GM21737 (cell line): Measurements from ENCODE around the gene MT3.
"Not testable (repeated sequence)": the region's sequence is repeated elsewhere in the genome, so short reads cannot be mapped to it uniquely, and the experiment has no call there.

Experiments used
- ATAC-seq: cut with Tn5 transposase; IDR thresholded peaks from one replicate; pipeline ENCODE4 v1.9.1; 2021; ENCODE audit warnings: mild to moderate bottlenecking, moderate library complexity; ENCODE audit not compliant: unreplicated experiment

MT3 gene

DNA sequence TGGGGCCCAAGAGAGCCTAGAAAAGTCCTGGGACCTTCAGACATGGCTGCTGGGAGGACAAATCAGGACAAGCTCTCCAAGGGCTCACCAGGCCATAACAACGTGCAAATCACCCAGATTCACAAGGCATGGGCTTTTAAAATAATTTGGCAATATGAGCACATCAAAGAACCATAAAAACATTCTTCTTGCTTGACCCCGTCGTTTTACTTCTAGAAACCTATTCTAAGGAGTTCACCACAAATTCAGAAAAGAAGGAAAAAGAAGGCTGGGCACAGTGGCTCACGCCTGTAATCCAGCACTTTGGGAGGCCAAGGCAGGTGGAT lies 12.1 kb upstream of the MT3 start:
- ATAC-seq, result no peak

DNA sequence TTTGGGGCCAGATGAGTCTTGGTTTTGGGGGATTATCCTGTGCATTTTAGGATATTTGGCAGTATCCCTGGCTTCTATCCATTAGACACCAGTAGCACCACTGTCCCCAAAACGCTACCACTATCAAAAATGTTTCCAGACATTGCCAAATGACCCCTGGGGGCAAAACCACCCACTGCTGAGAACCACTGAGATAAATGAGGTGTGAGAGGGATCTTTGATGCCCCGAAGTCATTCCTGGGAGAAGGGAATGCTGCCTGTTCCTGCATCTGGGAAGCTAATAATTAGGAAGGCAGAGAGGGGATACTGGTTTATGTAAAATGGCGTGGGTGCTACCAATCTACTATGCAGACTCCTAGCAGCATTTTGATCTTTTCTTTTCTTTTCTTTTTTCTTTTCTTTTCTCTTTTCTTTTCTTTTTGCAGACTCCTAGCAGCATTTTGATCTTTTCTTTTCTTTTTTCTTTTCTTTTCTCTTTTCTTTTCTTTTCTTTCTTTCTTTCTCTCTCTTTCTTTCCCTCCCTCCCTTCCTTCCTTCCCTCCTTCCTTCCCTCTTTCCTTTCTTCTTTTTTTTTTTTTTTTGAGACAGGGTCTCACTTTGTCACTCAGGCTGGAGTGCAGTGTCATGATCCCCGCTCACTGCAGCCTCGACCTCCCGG lies 8.8 kb upstream of the MT3 start:
- no peak for ATAC-seq

DNA sequence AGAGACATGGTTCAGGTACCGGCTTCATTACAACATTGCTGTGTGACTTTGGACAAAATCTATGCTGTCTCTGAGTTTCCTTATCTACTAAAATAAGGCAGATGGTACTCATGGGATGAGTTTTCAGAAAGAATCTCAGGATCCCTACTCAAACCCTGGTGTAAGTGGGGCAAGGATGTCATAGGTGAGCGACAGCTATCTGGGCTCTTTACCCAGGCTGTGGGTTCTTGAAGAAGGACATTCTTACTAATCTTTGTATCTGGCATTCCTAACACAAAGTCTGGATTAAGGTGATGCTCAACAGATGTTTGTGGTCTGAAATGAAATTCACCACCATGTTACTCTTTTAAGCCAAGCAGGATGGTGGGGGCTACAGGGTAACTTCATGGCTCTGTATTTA lies 6.4 kb upstream of the MT3 start:
- not testable (repeated sequence) for ATAC-seq

- ATAC-seq, result no peak
Observed at GRCh38 chr16:56583351-56584168, 5.8 kb upstream of the MT3 start.

DNA sequence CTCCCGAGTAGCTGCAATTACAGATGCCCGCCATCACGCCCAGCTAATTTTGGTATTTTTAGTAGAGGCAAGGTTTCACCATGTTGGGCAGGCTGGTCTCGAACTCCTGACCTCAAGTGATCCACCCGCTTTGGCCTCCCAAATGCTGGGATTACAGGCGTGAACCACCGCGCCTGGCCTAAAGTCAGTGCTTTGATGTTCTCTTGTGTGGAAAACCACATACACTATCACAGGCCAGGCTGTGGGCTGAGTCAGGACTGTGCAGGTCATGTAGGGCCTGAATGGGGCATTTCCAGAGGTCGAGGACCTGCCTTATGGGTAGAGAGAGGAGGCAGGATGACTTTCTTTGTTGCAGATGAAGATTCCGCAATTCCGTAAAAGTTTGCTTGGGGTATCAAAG lies 5.1 kb upstream of the MT3 start:
- ATAC-seq, result no peak

GRCh38 chr16:56588781-56589140 lies 567 bp upstream of the MT3 start:
- no peak for ATAC-seq

DNA sequence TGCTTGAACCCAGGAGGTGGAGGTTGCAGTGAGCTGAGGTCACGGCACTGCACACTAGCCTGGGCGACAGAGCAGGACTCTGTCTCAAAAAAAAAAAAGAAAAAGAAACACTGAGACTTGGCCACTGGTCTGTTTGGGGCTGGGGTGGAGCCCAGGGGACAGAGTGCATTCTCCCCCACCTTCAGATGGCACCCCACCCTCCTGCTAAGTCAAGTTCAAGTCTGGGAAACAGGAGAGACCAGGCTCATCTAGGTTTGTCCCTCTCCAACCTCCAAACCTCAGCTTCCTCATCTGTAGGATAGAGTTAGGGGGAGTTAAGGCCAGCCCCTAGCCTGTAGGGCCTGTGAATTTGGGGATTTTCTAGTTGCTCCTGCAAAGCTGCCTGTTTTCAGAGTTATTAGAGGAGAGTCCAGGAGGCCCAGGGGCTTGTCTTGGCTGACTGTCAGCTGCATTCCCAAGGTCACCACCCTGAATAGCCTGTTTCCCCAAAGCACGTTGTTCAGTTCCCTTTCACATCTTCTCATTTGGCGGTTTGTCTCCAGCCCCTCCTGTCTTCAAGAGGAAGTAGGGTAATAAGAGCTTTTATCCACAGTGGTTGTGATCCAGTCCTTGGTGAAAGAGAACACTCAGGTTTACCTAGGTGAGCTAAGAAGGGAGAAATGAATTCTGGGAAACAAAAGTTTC lies 2.2 kb downstream of the MT3 start:
- no peak for ATAC-seq

- ATAC-seq, result no peak
Observed at GRCh38 chr16:56593573-56594291, 4.4 kb downstream of the MT3 start.

DNA sequence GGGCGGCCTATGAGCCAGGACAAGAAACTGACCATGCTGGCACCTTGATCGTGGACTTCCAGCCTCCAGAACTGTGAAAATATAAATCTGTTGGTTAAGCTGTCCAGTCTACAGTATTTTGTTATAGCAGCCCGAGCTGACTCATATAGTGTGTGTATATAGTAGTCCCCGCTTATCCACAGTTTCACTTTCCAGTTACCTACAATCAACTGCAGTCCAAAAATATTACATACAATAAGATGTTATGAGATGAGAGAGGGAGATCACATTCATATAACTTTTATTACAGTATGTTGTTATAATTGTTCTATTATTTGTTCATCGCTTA lies 4.9 kb downstream of the MT3 start:
- ATAC-seq, result no peak

DNA sequence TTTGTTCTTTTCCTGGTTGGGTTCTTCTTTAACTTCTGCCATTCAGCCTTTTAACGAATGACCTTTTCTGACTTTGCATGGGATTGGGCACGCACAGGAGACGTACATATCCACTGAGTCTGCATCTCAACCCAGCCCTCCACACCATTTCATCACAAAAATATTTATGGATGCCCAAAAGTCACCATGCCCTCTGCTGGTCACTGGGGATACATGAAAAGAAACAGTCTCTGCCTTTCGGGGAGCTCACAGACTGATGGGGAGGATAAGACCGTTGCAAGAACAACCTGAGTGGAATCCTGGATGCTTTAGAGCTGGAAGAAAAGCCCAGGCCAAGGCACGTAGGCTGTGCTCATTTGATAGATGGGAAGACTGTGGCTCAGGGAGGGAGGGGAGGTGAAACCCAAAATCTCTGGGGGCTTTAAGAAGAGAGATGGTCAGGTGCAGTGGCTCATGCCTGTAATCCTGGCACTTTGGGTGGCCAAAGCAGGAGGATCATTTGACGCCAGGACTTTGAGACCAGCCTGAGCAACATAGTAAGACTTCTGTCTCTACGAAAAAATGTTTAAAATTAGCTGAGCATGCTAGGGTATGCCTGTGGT lies 11.2 kb downstream of the MT3 start:
- no peak for ATAC-seq

- ATAC-seq, result no peak
Observed at GRCh38 chr16:56601325-56601724, 12.0 kb downstream of the MT3 start.

- no peak for ATAC-seq
Observed at GRCh38 chr16:56603589-56603988, 14.3 kb downstream of the MT3 start.

- ATAC-seq, result no peak
Observed at GRCh38 chr16:56604966-56605365, 15.6 kb downstream of the MT3 start.

- no peak for ATAC-seq
Observed at GRCh38 chr16:56605475-56605874, 16.1 kb downstream of the MT3 start.

GRCh38 chr16:56606071-56606475 lies 16.7 kb downstream of the MT3 start:
- ATAC-seq, result no peak

DNA sequence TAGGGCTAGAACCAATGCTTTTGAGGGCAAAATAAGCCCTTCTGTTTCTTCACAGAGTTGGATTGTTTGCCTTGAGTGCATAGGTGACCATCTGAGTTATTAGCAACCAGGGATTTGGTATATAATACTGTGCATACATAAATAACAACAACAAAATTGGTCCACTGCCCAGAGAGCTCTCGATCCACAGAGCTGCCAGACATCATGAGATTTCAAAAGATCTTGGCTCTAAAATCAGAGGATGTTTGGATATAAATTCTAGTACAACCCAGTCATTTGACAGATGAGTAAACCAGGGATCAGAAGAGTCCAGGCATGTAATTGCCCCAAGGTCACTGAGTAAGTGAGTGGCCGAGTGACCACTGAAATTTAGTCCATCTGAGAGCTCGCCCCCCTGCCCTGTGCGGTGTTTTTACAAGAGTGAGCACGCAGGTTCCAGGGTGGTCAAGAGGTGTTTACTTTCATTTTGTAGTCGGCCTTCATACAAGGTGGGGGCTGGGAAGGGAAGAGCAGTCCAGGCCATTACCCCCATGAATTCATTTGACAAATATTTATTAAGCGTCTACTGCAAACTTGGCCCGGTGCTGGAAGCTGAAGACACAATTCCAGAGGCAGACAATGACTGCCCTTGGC lies 17.3 kb downstream of the MT3 start:
- no peak for ATAC-seq

GRCh38 chr16:56607109-56607618 lies 17.8 kb downstream of the MT3 start:
- ATAC-seq, result no peak

DNA sequence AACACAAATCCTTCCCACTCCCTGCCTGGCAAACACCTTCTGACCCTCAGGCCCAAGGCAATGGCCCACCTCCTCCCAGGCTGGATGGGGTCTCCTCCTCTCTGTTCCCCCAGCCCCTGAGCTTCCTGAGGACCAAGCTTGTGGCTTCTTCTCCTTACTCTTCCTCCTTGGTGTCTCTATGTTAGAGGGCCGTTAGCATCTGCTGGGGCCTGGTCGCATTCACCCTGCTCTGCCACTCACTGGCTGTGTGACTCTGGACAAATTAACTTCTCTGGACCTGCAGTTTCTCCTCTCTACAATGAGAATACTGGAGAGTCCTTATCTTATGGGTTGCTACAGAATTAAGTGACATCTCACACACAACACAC lies 18.3 kb downstream of the MT3 start:
- ATAC-seq, result no peak

GRCh38 chr16:56608043-56608875 lies 18.9 kb downstream of the MT3 start, which contains the start of gene MT2A:
Gene MT2A, plus strand, starts transcription at chr16:56608584. Its CDS starts 72 bp downstream, at chr16:56608656.
- peak; percentile 77 for ATAC-seq
